Skin epidermis (tissue), 12 donors: ENCODE results near the gene URB2.
"Not testable (repeated sequence)": the region's sequence is repeated elsewhere in the genome, so short reads cannot be mapped to it uniquely, and the experiment has no call there.

Experiments used
- H3K27ac ChIP-seq, 21 experiments: fragments of 200-600 bp; sonication (generic) in 11 of 21; one replicate each; pipeline ENCODE4 v1.5.0; 2020; ENCODE audit warnings: mild to moderate bottlenecking in 3 of 21, inconsistent platforms in 2 of 21, moderate library complexity in 2 of 21
- H3K4me3 ChIP-seq, 7 experiments: fragments of 200-600 bp; sonication (generic) in 2 of 7; one replicate each; pipeline ENCODE4 v1.5.0; 2020; ENCODE audit warnings: inconsistent platforms in 2 of 7, mild to moderate bottlenecking in 2 of 7, moderate library complexity in 1 of 7

Gene URB2

DNA sequence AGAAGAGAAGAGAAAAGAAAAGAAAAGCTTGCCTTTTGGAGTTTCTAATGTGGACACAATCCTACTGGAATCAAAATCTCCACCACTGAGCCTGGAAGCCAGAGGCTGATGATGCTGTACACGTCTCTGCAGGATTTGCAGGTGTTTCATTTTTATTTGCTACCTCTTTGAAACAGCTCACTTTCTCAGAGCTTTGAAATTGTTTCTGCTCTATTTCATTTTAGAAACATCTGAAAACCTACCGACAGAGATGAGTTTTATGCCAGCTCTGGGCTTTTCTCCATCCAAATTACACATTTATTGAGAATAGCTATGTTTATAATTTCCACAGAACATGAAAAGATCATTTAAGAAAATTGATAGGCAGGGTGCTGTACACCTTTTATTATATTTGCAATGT lies 46.2 kb downstream of the URB2 start:
- Histone ChIP-seq H3K27ac (no peak overlapping the region), H3K4me3 (no peak overlapping the region)

DNA sequence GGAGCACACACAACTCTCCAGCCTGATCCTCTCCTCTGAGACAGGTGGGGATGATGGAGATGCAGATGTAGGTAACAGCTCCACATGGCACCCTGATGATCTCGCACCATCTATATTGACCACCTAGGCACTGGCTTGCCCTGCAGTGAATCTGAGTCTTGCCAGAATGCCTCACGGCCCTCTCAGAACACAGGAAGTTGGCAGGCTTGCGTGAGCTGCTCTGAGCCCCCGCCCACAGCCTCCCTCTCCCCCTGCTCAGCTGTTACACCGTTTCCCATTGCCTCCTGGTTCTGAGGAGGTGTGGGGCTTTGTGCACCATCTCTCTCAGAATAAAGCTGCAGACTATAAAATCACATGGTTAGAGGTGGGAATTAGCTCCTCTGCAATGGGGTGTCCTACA lies 48.0 kb downstream of the URB2 start:
- Histone ChIP-seq H3K4me3 (no peak overlapping the region), H3K27ac (no peak overlapping the region)

DNA sequence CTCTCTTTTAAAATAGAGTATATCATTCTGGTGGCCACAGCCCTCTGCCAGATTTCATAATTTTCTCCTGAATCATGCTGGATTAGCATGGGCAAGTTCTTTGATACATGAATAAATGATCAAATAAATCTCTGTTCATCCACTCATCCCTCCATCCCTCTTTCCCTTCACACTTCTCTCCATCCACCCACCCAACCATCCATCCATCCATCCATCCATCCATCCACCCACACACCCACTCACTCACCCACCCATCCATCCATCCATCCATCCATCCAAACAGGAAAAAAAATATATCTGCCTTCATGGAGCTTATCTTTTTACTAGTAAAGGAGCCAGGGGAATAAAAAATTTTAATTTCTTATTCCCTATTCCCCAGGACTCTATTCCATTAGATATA lies 49.3 kb downstream of the URB2 start:
- H3K27ac ChIP-seq = no peak overlapping the region
- no peak overlapping the region for H3K4me3 ChIP-seq

DNA sequence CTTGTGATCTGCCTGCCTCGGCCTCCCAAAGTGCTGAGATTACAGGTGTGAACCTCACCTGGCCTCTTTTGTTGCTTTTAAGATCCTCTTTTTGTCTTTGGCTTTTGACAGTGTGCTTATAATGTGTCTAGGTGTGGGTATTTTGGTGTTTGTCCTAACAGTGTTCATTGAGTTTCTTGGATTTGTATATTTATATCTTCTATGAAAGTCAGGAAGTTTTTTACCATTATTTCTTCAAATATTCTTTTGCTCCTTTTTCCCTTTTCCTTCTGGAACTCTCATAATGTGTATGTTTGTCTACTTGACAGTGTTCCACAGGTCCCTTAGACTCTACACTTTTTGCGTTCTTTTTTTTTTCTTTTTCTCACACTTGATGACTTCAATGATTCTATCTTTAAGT lies 59.1 kb downstream of the URB2 start:
- Histone ChIP-seq H3K27ac (no peak overlapping the region), H3K4me3 (no peak overlapping the region)

DNA sequence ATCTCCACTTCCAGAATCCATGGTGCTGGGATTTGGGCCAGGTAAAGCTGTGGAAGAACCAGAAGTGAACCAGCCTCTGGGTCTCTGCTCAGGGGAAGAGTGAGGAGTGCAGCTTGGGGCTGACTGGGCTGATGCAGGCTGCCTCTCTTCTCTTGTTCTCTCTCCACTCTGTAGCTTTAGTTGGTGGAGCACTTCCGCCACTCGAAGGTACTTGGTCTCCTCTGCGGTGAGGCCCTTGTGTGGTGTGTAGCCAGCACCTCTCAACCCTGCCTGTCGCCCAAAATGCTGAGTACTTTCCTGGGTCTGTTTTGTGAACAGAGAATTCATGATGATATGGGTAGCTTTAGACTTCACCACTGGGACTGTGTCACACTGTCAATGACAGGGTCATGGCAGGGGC lies 63.2 kb downstream of the URB2 start:
- H3K4me3 ChIP-seq = no peak overlapping the region
- H3K27ac ChIP-seq = no peak overlapping the region

DNA sequence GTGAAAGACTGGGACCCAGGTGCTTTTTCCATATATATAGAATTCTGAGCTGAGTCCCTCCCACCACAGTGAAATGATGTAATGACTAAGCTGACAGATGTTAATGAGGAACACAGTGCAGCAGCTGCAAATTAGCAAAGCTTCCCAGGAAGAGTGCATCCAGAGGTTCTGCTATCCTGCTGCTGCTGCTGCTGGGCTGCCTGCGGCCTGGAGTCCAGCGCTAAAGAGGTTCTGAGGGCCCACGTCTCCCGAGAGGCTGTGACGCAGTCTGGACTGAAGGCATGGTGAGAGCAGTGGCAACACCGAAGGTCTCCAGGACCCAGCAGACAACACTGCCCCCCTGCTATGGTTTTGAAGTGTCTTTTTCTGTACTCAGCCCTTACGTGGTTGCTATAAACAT lies 63.9 kb downstream of the URB2 start:
- H3K4me3 ChIP-seq = no peak overlapping the region
- no peak overlapping the region for H3K27ac ChIP-seq

DNA sequence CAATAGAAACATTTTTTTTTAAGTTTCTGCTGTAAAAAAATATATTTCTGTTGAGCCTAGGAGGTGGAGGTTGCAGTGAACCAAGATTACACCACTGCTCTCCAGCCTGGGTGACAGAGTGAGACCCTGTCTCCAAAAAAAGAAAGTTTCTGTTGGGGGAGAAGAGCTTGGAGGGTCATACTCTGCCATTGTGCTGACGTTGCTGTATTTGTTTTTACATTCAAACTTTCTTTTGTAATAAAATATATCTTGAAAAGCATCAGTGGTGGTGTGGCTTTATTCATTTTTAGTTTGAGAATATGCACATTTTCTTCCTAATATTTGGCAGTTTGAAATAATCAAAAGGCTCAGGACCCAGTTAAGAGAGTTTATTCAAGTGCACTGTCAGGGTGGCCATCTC lies 64.6 kb downstream of the URB2 start:
- Histone ChIP-seq H3K4me3 (no peak overlapping the region), H3K27ac (no peak overlapping the region)

DNA sequence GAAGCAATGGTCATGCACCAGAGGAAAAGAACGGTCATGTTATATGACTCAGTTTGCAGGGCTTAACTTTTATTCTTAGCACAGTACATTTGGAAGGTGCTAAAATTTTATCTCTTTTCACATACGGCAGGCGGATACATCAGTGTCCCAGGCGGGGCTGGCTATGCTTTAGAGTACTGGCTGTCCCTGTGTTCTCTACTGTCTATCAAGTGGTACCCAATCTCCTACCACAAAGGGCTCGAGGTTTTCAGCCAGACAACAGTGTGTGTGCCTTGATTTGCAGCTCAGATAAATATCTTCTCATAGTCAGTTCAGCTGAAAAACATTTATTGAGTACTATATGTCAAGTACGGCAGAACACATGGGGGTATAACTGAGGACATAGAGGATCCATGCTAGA lies 65.3 kb downstream of the URB2 start:
- Histone ChIP-seq H3K4me3 (no peak overlapping the region), H3K27ac (no peak overlapping the region)

DNA sequence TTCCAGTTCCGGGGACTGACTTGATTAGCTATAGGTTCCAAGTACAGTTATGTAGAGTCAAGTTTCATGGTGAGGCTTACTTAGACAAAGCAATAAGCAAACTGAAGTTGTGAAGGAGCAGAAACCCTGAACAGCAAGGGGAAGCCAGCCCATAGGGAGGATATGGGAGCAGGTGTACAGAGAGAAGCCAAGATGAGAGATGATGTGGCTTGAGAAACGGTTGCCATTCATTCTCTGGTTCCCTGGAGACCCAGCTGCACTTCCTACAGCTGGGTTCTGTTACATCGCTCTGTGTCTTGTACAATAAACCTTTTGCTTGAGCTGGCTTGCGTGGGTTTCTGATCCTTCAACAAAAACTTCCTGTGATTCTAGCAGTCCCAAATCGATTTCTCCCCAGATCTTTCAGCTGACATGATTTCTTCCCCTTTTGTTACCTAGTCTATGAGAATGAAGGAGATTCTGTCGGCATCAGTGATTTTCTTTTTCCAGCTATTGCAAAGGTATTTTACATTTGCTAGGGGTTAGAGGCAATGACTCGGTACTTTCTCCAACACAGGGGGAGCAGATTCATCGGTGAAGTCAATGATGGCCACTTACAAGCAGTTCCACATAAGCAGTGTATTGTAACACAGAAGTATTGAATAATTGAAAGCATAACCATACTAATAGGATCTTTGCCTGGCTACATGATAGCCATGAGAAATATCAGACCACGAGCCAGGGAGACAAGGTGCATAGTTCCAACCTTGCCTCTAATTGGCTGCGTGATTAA lies 67.3 kb downstream of the URB2 start:
- no peak overlapping the region for H3K4me3 ChIP-seq
- peak overlapping the region in 7 of 21 experiments; percentile 26 to 56 (median 44) for H3K27ac ChIP-seq

DNA sequence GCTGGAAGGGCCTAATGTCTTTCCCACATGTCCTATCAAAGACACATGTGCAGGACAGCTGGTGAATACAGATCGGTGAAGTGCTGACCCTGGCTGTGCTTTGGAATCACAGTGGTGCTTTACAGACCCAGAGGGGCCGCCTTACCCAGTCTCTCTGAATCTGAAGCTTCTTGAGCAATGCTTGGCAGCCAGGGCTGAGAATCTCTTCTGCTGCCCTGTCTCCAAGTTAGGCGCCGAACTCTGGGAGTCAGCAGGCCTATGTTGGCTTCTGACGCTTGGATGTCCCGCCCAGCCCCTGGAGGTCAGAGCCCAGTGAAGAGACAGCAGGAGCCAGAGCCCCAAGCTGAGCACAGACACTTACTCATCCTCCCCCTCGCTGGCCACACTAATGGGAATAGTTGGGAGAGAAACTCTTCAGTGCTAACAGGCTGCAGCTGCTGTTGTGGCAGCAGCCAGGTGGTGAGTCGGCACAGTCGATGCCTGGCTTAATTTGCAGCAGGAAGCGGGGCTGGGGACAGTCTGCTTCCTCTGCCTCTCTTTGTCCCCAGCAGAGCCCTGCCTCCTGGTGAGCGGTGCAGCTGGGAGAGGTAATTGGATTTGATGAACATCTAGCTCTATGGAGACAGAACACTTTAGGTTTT lies 68.1 kb downstream of the URB2 start:
- no peak overlapping the region for H3K4me3 ChIP-seq
- peak overlapping the region in 8 of 21 experiments; percentile 16 to 56 (median 42) for H3K27ac ChIP-seq

DNA sequence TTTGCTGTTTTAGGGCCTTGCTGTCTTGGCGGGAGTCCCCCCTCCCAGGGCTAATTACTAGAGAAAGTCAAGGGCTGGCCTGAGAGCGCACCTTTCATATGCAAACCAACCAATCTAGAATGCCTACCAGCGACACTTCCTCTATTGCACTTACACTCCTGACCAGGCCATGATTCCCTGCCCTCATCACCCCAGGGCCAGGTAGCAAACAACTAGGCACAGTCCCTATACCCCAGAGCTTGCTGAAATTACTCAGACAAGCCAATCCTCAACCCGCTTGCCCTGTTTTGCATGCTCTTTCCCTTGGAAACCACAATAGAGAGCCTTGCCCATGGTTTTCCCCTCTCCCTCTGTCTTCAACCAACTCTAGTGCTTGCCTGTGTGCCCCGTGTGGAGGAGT lies 70.3 kb downstream of the URB2 start:
- no peak overlapping the region for H3K27ac ChIP-seq
- no peak overlapping the region for H3K4me3 ChIP-seq

DNA sequence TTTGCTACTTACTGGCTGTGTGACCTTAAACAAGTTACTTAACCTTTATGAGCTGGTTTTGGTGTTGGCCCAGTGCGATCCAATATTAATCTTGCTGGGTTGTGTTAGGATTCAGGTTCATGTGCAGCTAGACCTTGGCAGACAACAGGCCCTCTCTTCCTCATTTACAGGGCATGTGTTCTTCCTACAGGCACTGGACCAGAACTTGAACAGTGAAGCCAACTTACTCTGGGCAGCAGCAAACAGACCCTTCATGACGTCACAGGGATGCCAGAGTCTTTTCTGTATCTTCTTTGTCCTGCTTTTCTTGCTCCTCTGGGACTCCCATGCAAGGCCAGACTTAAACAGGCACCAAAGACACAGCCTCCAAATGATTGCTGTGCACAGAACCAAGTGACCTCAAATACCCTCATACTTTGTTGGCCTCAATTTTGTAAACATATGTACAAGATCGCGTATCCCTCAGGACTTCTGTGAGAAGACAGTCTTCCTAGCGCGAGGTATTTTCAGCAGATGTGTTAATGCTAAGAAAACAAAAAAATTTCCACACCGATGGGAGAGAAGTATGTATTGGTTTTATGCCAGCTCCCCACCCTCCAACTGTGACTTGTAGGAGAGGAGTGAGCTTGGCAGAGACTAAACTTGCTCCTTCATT lies 73.7 kb downstream of the URB2 start:
- Histone ChIP-seq H3K27ac (no peak overlapping the region), H3K4me3 (no peak overlapping the region)

DNA sequence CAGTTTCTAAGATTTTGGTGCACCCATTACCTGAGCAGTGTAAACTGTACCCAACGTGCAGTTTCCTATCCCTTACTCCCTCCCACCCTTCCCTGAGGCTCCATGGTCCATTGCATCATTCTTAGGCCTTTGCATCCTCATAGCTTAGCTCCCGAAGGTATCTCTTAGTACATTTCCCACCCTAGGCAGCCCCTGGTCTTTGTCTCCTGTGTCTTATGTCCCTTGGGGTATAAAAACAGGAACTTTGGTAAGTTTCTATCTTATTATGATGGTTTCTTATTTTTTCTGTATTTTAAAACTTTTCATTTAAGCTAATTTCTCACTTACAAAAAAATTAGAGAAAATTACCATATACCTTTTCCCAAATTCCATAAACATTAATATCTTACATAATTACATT lies 78.1 kb downstream of the URB2 start:
- H3K4me3 ChIP-seq = no peak overlapping the region
- no peak overlapping the region for H3K27ac ChIP-seq

DNA sequence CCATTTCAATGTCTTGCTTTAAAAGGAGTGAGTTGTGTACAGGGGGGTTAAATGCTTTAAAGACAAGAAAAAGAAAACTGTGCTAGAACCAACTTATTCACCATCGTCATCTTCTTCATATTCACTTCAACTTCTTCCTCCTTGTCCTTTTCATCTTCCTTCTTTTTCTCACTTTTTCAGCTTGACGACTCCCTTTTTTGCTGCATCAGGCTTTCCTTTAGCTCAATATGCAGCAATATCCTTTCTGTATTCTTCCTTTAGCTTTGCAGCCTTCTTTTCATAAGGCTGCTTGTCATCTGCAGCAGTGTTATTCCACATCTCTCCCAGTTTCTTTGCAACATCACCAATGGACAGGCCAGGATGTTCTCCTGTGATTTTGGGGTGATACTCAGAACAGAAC lies 79.1 kb downstream of the URB2 start:
- H3K4me3 ChIP-seq, H3K27ac ChIP-seq: not testable (repeated sequence)

DNA sequence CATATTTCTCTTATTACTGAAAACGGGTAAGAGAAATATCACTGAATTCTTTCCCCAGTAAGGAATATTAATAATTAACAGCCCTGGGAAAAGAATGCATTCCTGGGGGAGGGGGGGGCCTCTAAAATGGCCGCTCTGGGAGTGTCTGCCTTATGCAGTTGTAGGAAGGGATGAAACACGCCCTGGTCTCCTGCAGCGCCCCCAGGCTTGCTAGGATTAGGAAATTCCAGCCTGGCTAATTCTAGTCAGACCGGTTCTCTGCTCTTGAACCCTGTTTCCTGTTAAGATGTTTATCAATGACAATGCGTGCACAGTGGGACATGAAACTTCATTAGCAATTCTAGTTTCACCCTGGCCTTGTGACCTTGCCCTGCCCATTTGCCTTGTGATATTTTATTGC lies 81.1 kb downstream of the URB2 start:
- H3K4me3 ChIP-seq, H3K27ac ChIP-seq: not testable (repeated sequence)

DNA sequence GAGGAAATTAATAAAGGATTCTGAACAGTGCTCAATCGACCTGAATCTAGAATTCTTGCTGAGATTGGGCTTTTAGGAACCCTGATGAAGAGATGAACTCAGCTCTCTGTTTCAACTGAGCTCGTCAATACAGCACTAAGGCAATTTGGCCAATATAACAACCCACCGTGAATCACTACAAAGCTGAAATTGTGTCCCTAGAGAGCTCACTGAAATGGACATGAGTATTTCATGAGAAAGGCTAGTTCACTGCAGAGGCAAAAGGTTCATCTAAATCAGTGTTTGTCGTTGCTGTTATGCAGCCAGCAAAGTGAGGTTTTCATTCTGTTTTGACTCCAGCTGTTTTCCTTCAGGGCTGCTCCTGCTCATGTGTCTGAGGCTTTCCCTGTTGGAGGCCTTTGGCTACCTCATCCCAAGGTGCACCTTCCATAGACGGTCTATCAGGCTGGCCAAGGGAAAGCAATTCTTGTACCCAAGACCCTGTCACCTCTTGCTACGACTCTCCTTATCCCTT lies 83.5 kb downstream of the URB2 start:
- H3K4me3 ChIP-seq = no peak overlapping the region

More for the DNA sequence above, 83.5 kb downstream of the URB2 start:
- H3K27ac ChIP-seq = no peak overlapping the region
